T-cell (primary cell): ENCODE data around the gene RNF32. TPM values are rescaled to one million over a fixed set of nuclear protein-coding genes. Genes with fewer than 3 reads are reported as not detected.
"Not testable (repeated sequence)": the region's sequence is repeated elsewhere in the genome, so short reads cannot be mapped to it uniquely, and the experiment has no call there.

Source experiments
- ATAC-seq, 4 experiments: fragments of 200-7000 bp in 3 of 4; fragments of 150-1000 bp in 1 of 4; cut with Tn5 transposase; replicated peaks in 1 of 4; 1 replicate in 3 of 4; 2 replicates in 1 of 4; pipeline ENCODE4 v1.10.0; 2021; ENCODE audit warnings: moderate library complexity in 3 of 4, mild to moderate bottlenecking in 2 of 4, moderate number of reproducible peaks in 1 of 4
- CTCF ChIA-PET, 2 donors: fragments of 300-600 bp; sonication (Branson Sonifier 250); formaldehyde crosslinking; loops; one replicate each; lab custom pipeline; 2022; ENCODE audit warnings: antibody characterized with exemption in 2 of 2; lab: Charles Lee
- POLR2A ChIA-PET, 2 donors: fragments of 300-600 bp; sonication (Branson Sonifier 250); formaldehyde crosslinking; loops; one replicate each; lab custom pipeline; 2022; ENCODE audit warnings: antibody characterized with exemption in 2 of 2; lab: Charles Lee
- DNase-seq, 35 experiments: peaks; one replicate each; pipeline versions ENCODE4 v3.0.0 to v3.0.0-alpha.2; 2013 to 2023
- H3K27ac ChIP-seq: one replicate; pipeline ENCODE4 v1.5.1; 2013; ENCODE audit warnings: low read length
- H3K27me3 ChIP-seq, 2 experiments: replicated peaks in 1 of 2; 1 replicate in 1 of 2; 2 replicates in 1 of 2; pipeline versions ENCODE4 v1.6.1 to v1.7.0; 2013; ENCODE audit warnings: low read length in 1 of 2, mixed read lengths in 1 of 2; ENCODE audit not compliant: control insufficient read depth in 2 of 2, insufficient read depth in 2 of 2; ENCODE audit errors: extremely low read depth in 1 of 2
- H3K36me3 ChIP-seq, 2 donors: 1 replicate in 1 of 2; 2 replicates in 1 of 2; pipeline versions ENCODE4 v1.6.1 to v1.7.0; 2013; ENCODE audit warnings: low read length in 1 of 2; ENCODE audit not compliant: control insufficient read depth in 2 of 2, insufficient read depth in 1 of 2; ENCODE audit errors: extremely low read depth in 1 of 2
- H3K4me1 ChIP-seq, 2 experiments: 1 replicate in 1 of 2; 2 replicates in 1 of 2; pipeline versions ENCODE4 v1.6.1 to v1.7.0; 2013; ENCODE audit warnings: low read length in 2 of 2, mixed read lengths in 1 of 2; ENCODE audit not compliant: insufficient read depth in 2 of 2, control insufficient read depth in 1 of 2; ENCODE audit errors: extremely low read depth in 1 of 2
- H3K4me3 ChIP-seq, 2 donors: 1 replicate in 1 of 2; 2 replicates in 1 of 2; pipeline versions ENCODE4 v1.5.1 to v1.7.0; 2013; ENCODE audit warnings: mild to moderate bottlenecking in 2 of 2, low read length in 1 of 2, moderate library complexity in 1 of 2; ENCODE audit not compliant: control insufficient read depth in 1 of 2; ENCODE audit errors: extremely low read depth in 1 of 2
- H3K9me3 ChIP-seq: 2 replicates; pipeline ENCODE4 v1.7.0; 2013
- H3K27ac Mint-ChIP-seq, 2 donors: one replicate each; pipeline ENCODE4 v1.8.0; 2020 to 2021; ENCODE audit warnings: mild to moderate bottlenecking in 2 of 2, mixed read lengths in 2 of 2
- H3K27me3 Mint-ChIP-seq, 2 donors: one replicate each; pipeline ENCODE4 v1.8.0; 2021 to 2022; ENCODE audit warnings: mixed read lengths in 2 of 2
- H3K36me3 Mint-ChIP-seq: one replicate; pipeline ENCODE4 v1.8.0; 2021; ENCODE audit warnings: mixed read lengths
- H3K4me1 Mint-ChIP-seq, 3 donors: one replicate each; pipeline ENCODE4 v1.8.0; 2020 to 2022; ENCODE audit warnings: mixed read lengths in 3 of 3, mild to moderate bottlenecking in 1 of 3
- H3K4me3 Mint-ChIP-seq, 3 donors: one replicate each; pipeline ENCODE4 v1.8.0; 2020 to 2022; ENCODE audit warnings: mild to moderate bottlenecking in 3 of 3, mixed read lengths in 3 of 3, moderate library complexity in 3 of 3
- H3K9me3 Mint-ChIP-seq, 3 donors: one replicate each; pipeline ENCODE4 v1.8.0; 2020 to 2022; ENCODE audit warnings: mixed read lengths in 3 of 3
- WGBS: methylation state at CpG from one replicate; pipeline ENCODE4 v1.1.5; 2013; ENCODE audit warnings: missing lambda C conversion rate; ENCODE audit not compliant: insufficient coverage; 5-methylcytosine and 5-hydroxymethylcytosine counted together
- total RNA-seq, 35 experiments: library from RNA in 6 of 35; stranded (reverse) in 6 of 35; fragments of 120-200 nt in 1 of 35; gene quantifications; one replicate each; pipeline versions ENCODE4 v1.2.1 to v1.2.4 and lab custom pipeline; 2013 to 2026

RNF32 gene
- total RNA-seq, 5 donors from 2014 or later (not counting 1 experiment from before 2014, with no cell fraction given), result 0.41 to 1.4 (median 1.1) TPM; not detected in 1

DNA sequence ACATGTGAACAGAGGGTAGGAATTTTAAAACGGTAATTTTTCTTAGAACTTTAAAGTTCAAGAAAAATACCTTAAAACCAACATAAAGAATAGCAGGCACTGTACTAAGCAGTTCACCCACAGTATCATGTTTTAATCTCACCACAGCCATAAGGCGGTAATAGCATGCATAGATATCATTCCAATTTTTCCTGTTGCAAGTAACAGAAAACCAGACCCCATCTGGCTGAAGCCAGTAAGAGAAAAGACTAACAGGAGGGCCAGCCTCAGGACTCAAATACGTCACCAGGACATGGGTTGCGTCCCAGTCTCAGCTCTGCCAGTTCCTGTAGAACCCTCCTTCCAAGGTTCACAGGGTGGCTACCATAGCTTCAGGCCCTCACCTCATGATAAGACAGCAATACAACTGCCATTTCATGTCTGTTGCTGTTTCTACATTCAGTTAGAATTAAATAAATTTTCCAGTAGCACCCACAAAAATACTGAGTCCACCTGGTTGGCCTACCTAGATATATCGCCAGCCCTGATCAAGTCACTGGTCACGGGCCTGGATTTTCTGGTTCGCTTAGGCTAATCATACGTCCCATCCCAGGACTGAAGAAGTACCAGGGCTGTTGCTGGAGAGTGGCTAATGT, 2.0 kb upstream of the RNF32 start:
- 98% methylated on average over 4 of the region's 8 CpGs for WGBS
- H3K36me3 ChIP-seq, result no peaks in the 10 kb centered on the region
- peaks cover 8 to 16% (median 15%) of the 10 kb centered on the region in 3 donors for H3K4me1 Mint-ChIP-seq
- H3K4me3 Mint-ChIP-seq, result peak overlapping the region in 2 of 3 donors; percentile 77 to 81
- DNase-seq, result no peak
- H3K27ac Mint-ChIP-seq, result no peak overlapping the region
- H3K27me3 ChIP-seq, result peaks cover 0 to 28% of the 10 kb centered on the region in 2 experiments
- H3K36me3 Mint-ChIP-seq, result no peaks in the 10 kb centered on the region
- peaks cover 2 to 19% of the 10 kb centered on the region in 2 experiments for H3K4me1 ChIP-seq
- ATAC-seq, result no peak
- H3K9me3 ChIP-seq, result no peaks in the 10 kb centered on the region
- no peak overlapping the region for H3K27ac ChIP-seq
- H3K4me3 ChIP-seq, result no peak overlapping the region
- H3K9me3 Mint-ChIP-seq, result peaks cover 4 to 10% (median 4%) of the 10 kb centered on the region in 3 donors
- CTCF ChIA-PET, result no interaction called here
- POLR2A ChIA-PET, result no interaction called here
- H3K27me3 Mint-ChIP-seq, result peaks cover 26 to 62% of the 10 kb centered on the region in 2 donors

DNA sequence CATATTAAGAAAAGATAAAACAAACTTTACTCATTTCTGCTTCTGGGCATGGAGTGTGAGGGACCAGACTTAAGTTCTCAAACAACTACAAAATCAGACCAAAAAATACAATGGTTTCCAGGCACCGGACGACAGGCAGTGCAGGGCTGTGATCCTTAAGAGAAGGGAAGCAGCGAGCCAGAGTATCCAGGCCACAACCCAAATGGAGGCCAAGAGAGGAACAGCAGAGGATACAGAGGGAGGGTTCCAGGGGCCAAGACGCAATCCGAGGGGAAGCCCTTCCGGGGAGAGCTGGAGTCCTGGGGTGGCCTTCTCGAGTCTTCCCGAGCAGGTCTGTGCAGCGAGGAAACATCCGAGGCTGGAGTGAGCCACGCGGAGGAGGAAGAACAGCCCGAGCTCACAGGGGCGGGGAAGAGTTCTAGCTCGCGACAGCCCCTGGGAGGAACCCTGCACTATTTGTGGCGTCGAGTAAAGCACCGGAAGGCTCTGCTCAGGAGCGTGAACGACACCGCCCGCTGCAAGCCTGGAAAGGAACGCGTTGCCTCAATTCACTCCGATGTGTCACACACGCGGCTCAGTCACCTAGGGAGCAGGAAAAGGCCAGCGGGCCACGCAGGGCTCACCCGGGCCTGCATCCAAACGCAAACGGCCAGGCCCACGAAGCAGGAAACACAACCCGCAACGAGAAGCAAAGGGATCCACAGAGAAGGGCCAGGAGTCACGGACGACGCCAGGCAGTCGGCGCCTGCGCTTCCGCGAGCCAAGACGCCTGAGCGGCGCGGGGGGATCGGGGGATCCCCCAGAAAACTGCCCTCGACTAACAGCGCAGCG, 933 bp upstream of the RNF32 start:
- 63% methylated on average over 48 of the region's 52 CpGs for WGBS
- ChIA-PET CTCF (no interaction called here), POLR2A (no interaction called here)
- H3K4me1 Mint-ChIP-seq, result peaks cover 8 to 16% (median 15%) of the 10 kb centered on the region in 3 donors
- Histone ChIP-seq H3K9me3 (no peaks in the 10 kb centered on the region), H3K36me3 (no peaks in the 10 kb centered on the region), H3K4me3 (peak overlapping the region; percentile 53 to 62), H3K27ac (no peak overlapping the region), H3K27me3 (peaks cover 0 to 28% of the 10 kb centered on the region in 2 experiments), H3K4me1 (peaks cover 2 to 19% of the 10 kb centered on the region in 2 experiments)
- ATAC-seq (peak in 1 of 4 experiments; percentile 9), DNase-seq (peak in 1 of 35 experiments; percentile 2)
- H3K27ac Mint-ChIP-seq, result peak overlapping the region; percentile 24 to 73
- H3K27me3 Mint-ChIP-seq, result peaks cover 28 to 63% of the 10 kb centered on the region in 2 donors
- peaks cover 4 to 10% (median 4%) of the 10 kb centered on the region in 3 donors for H3K9me3 Mint-ChIP-seq
- no peaks in the 10 kb centered on the region for H3K36me3 Mint-ChIP-seq
- H3K4me3 Mint-ChIP-seq, result peak overlapping the region; percentile 74 to 81 (median 77)

DNA sequence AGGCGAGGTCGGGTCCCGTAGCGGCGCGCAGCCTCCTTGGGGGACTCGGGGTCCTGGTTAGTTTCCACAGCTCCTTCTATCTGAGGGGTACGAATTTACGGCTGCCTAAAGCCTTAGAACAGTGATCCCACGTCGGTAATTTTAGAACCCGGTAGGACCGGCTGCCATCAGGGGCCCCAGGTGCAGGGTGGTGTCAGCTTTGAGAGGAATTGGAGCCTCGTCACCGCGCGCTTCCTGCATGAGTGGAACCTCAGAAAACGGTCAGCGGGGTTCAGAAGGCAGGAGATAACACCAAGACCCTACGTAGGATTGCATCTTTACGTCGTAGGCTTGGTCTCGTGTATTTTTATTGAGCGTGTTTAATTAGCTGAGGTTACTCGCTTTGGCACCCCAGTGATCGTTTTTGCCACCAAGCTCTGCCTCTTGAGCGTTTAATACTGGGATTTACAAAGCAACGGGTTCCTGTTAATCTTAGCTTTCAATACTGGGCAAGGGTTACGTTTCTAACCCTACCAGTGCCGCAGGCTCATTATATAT, 443 bp downstream of the RNF32 start:
- ChIA-PET POLR2A (interaction anchor here in 1 of 2 donors (1.0 kb wide), 1 partner anchor 286 kb away, joined by 4 read pairs; no protein-coding TSS in a partner anchor), CTCF (interaction anchor here in 1 of 2 donors (0.7 kb wide), 1 partner anchor 28 kb away, joined by 3 read pairs; no protein-coding TSS in a partner anchor)

DNA sequence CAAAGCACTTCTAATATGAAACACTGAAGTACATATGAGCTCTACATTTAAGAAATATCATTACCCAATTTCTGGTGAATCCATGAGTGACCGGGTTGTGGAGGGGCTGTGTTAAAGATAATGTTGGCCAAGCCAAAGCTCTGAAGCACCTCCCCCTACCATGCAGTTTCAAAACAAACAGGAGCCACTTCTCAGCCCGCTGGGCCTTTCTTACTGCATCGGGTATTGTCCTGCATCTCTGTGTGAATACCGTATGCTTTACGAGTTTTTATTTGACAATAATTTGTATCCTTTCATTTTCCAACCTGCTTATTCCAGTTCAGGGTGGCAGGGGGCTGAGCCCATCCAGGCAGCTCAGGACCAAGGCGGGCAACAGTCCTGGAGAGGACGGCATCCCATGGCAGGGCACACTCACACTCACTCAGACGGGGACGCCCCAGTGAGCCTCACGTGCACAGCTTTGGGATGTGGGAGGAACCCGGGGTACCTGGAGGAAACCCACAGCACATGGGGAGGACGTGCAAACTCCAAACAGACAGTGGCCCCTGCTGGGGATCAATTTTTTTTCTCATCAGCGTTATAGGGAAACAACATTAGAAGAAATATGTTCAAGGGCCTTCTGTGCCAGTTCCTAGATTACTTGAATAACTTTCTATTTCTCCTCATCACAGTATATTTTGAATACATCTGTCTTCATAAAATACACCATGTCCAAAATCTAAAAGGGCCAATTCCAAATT, 1.9 kb downstream of the RNF32 start:
- Histone ChIP-seq H3K4me3 (no peak overlapping the region), H3K27me3 (peaks cover 9 to 26% of the 10 kb centered on the region in 2 experiments), H3K9me3 (no peaks in the 10 kb centered on the region), H3K36me3 (no peaks in the 10 kb centered on the region), H3K4me1 (peaks cover 2 to 19% of the 10 kb centered on the region in 2 experiments), H3K27ac (no peak overlapping the region)
- POLR2A ChIA-PET, result no interaction called here
- H3K9me3 Mint-ChIP-seq, result peaks cover 2 to 11% (median 7%) of the 10 kb centered on the region in 3 donors
- peaks cover 8 to 16% (median 15%) of the 10 kb centered on the region in 3 donors for H3K4me1 Mint-ChIP-seq
- no peak for DNase-seq
- H3K27me3 Mint-ChIP-seq, result peaks cover 29 to 63% of the 10 kb centered on the region in 2 donors
- H3K27ac Mint-ChIP-seq, result no peak overlapping the region
- ATAC-seq, result no peak
- CTCF ChIA-PET, result no interaction called here
- H3K36me3 Mint-ChIP-seq, result no peaks in the 10 kb centered on the region
- H3K4me3 Mint-ChIP-seq, result no peak overlapping the region
- WGBS, result 74% methylated on average over 4 of the region's 13 CpGs

More for the DNA sequence above, 443 bp downstream of the RNF32 start:
- Mint-ChIP-seq H3K4me1 (peaks cover 8 to 16% (median 15%) of the 10 kb centered on the region in 3 donors), H3K27ac (peak overlapping the region; percentile 70 to 93), H3K27me3 (peaks cover 28 to 63% of the 10 kb centered on the region in 2 donors), H3K4me3 (peak overlapping the region; percentile 81 to 88 (median 82)), H3K9me3 (peaks cover 4 to 10% (median 4%) of the 10 kb centered on the region in 3 donors), H3K36me3 (no peaks in the 10 kb centered on the region)
- no peaks in the 10 kb centered on the region for H3K36me3 ChIP-seq
- peak in 29 of 35 experiments; percentile 10 to 59 (median 32) for DNase-seq
- ATAC-seq, result peak; percentile 52 to 67 (median 64)
- peaks cover 2 to 19% of the 10 kb centered on the region in 2 experiments for H3K4me1 ChIP-seq
- peaks cover 6 to 28% of the 10 kb centered on the region in 2 experiments for H3K27me3 ChIP-seq
- peak overlapping the region; percentile 53 to 92 for H3K4me3 ChIP-seq
- no peaks in the 10 kb centered on the region for H3K9me3 ChIP-seq
- peak overlapping the region; percentile 25 for H3K27ac ChIP-seq
- WGBS, result 11% methylated on average over 28 of the region's 30 CpGs

DNA sequence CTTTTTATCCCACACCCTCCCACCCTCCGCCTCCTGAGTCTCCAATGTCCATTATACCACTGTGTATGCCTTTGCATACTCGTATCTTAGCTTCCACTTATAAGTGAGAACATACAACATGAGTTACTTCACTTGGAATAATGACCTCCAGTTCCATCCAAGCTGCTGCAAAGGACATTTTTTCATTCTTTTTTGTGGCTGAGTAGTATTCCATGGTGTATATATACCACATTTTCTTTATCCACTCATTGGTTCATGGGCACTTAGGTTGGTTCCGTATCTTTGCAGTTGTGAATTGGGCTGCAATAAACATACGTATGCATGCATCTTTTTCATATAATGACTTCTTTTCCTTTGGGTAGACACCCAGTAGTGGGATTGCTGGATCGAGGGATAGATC, 6.8 kb downstream of the RNF32 start:
- H3K27me3 Mint-ChIP-seq, result peaks cover 50 to 75% of the 10 kb centered on the region in 2 donors
- ATAC-seq, H3K4me1 Mint-ChIP-seq, DNase-seq, H3K36me3 ChIP-seq, H3K36me3 Mint-ChIP-seq, CTCF ChIA-PET, H3K4me3 Mint-ChIP-seq, H3K9me3 Mint-ChIP-seq, POLR2A ChIA-PET, H3K9me3 ChIP-seq, H3K27ac Mint-ChIP-seq, H3K4me3 ChIP-seq, H3K4me1 ChIP-seq, H3K27ac ChIP-seq: not testable (repeated sequence)
- H3K27me3 ChIP-seq, result peaks cover 10 to 19% of the 10 kb centered on the region in 2 experiments
- no CpG with 5 or more reads among the region's 5 CpGs for WGBS
